SK-N-SH (cell line): ENCODE measurements around the gene AKAP11. TPM values are rescaled to one million over a fixed set of nuclear protein-coding genes. Genes with fewer than 3 reads are reported as not detected.

Experiments used
- CTCF ChIA-PET: fragments of 300-600, 350-600 bp; formaldehyde crosslinking; extraction: SDS; loops from one replicate; lab custom pipeline; 2021; lab: Yijun Ruan, JAX
- POLR2A ChIA-PET: fragments of 350-600 bp; sonication (Branson Sonifier 250); formaldehyde crosslinking; extraction: SDS; loops from one replicate; lab custom pipeline; 2020; ENCODE audit warnings: antibody characterized with exemption, inconsistent platforms; lab: Yijun Ruan, JAX
- DNase-seq: peaks from one replicate; pipeline ENCODE4 v3.0.0; 2012
- H2AFZ ChIP-seq: fragments of 200-600 bp; sonication (generic); 2 replicates; pipeline ENCODE4 v1.8.1; 2016; ENCODE audit warnings: antibody characterized with exemption, mild to moderate bottlenecking, low read depth
- H3F3A ChIP-seq: fragments of 200-600 bp; sonication (generic); replicated peaks from 2 replicates; pipeline ENCODE3; 2016; ENCODE audit warnings: antibody characterized with exemption, mild to moderate bottlenecking; ENCODE audit not compliant: insufficient read depth
- H3K27ac ChIP-seq, 2 experiments: fragments of 200-500 bp in 1 of 2; fragments of 200-600 bp in 1 of 2; sonication (Bioruptor generic) in 1 of 2; sonication (generic), shearing (Covaris generic) in 1 of 2; 2 replicates each; pipeline versions ENCODE4 v1.5.1 to v1.6.1; 2014 to 2016; ENCODE audit warnings: low read depth in 2 of 2, inconsistent platforms in 1 of 2, low read length in 1 of 2, mild to moderate bottlenecking in 1 of 2, mixed read lengths in 1 of 2
- H3K27me3 ChIP-seq: fragments of 200-600 bp; sonication (generic), shearing (Covaris generic); 2 replicates; pipeline ENCODE4 v1.6.1; 2016; ENCODE audit warnings: mixed run types; ENCODE audit not compliant: insufficient read depth
- H3K36me3 ChIP-seq, 2 experiments: fragments of 200-500 bp in 1 of 2; fragments of 200-600 bp in 1 of 2; sonication (Bioruptor generic) in 1 of 2; sonication (generic) in 1 of 2; replicated peaks in 1 of 2; 2 replicates each; pipeline versions ENCODE3 to v1.5.1; 2014 to 2016; ENCODE audit warnings: low read length in 1 of 2, mild to moderate bottlenecking in 1 of 2; ENCODE audit not compliant: insufficient read depth in 2 of 2, control insufficient read depth in 1 of 2
- H3K4me1 ChIP-seq, 2 experiments: fragments of 200-500 bp in 1 of 2; fragments of 200-600 bp in 1 of 2; sonication (Bioruptor generic) in 1 of 2; sonication (generic), shearing (Covaris generic) in 1 of 2; 2 replicates each; pipeline versions ENCODE4 v1.5.1 to v1.6.1; 2014 to 2016; ENCODE audit warnings: low read depth in 1 of 2, low read length in 1 of 2, mixed run types in 1 of 2; ENCODE audit not compliant: insufficient read depth in 2 of 2, control insufficient read depth in 1 of 2
- H3K4me2 ChIP-seq: fragments of 200-600 bp; sonication (generic), shearing (Covaris generic); 2 replicates; pipeline ENCODE4 v1.6.1; 2017; ENCODE audit warnings: mixed run types
- H3K4me3 ChIP-seq, 2 experiments: fragments of 200-500 bp in 1 of 2; fragments of 200-600 bp in 1 of 2; sonication (Bioruptor generic) in 1 of 2; sonication (generic), shearing (Covaris generic) in 1 of 2; 2 replicates each; pipeline versions ENCODE4 v1.5.1 to v1.8.1; 2014 to 2016; ENCODE audit warnings: low read depth in 2 of 2, inconsistent platforms in 1 of 2, low read length in 1 of 2, mild to moderate bottlenecking in 1 of 2, mixed read lengths in 1 of 2, moderate library complexity in 1 of 2
- H3K79me2 ChIP-seq: fragments of 200-600 bp; sonication (generic); 2 replicates; pipeline ENCODE4 v1.8.1; 2017; ENCODE audit warnings: mild to moderate bottlenecking; ENCODE audit not compliant: insufficient read depth
- H3K9ac ChIP-seq: fragments of 200-600 bp; sonication (generic); 2 replicates; pipeline ENCODE4 v1.6.1; 2017; ENCODE audit warnings: mixed run types
- H3K9me2 ChIP-seq: fragments of 200-600 bp; sonication (generic); 2 replicates; pipeline ENCODE4 v1.6.1; 2017; ENCODE audit warnings: mixed run types
- H3K9me3 ChIP-seq: fragments of 200-600 bp; sonication (generic); 2 replicates; pipeline ENCODE4 v1.6.1; 2017; ENCODE audit warnings: mixed run types, mild to moderate bottlenecking, moderate library complexity
- H4K20me1 ChIP-seq: fragments of 200-600 bp; sonication (generic); 2 replicates; pipeline ENCODE4 v1.6.1; 2017; ENCODE audit warnings: mild to moderate bottlenecking, mixed run types; ENCODE audit not compliant: insufficient read depth
- CHD2 ChIP-seq: fragments of 150-350 bp; IDR thresholded peaks from 2 replicates; pipeline ENCODE4 v1.6.1; 2018; ENCODE audit warnings: low read length; ENCODE audit not compliant: partially characterized antibody
- EP300 ChIP-seq, 2 experiments: IDR thresholded peaks; 2 replicates each; pipeline versions ENCODE4 v1.4.0 to v1.6.1; 2012; ENCODE audit warnings: borderline replicate concordance in 1 of 2, low read depth in 1 of 2, low read length in 1 of 2
- EZH2phosphoT487 ChIP-seq: fragments of 200-600 bp; sonication (generic); IDR thresholded peaks from 2 replicates; pipeline ENCODE4 v1.6.1; 2017; ENCODE audit warnings: low read depth, mixed run types, mild to moderate bottlenecking, antibody characterized with exemption, moderate library complexity, borderline replicate concordance
- FOXM1 ChIP-seq: IDR thresholded peaks from 2 replicates; pipeline ENCODE4 v1.4.0; 2012; ENCODE audit warnings: low read depth, mild to moderate bottlenecking
- GABPA ChIP-seq: IDR thresholded peaks from 2 replicates; pipeline ENCODE4 v1.4.0; 2012; ENCODE audit warnings: low read depth, mild to moderate bottlenecking
- MAX ChIP-seq: IDR thresholded peaks from 2 replicates; pipeline ENCODE4 v1.4.0; 2012; ENCODE audit warnings: low read depth
- MEF2A ChIP-seq: IDR thresholded peaks from 2 replicates; pipeline ENCODE4 v1.4.0; 2012; ENCODE audit warnings: low read depth, borderline replicate concordance
- RAD21 ChIP-seq: IDR thresholded peaks from 2 replicates; pipeline ENCODE4 v1.6.1; 2012; ENCODE audit warnings: mild to moderate bottlenecking, low read length
- RCOR1 ChIP-seq: fragments of 150-350 bp; IDR thresholded peaks from 2 replicates; pipeline ENCODE4 v1.6.1; 2017; ENCODE audit warnings: antibody characterized with exemption, low read length
- REST ChIP-seq: IDR thresholded peaks from 2 replicates; pipeline ENCODE4 v1.6.1; 2012; ENCODE audit warnings: mild to moderate bottlenecking, low read depth, low read length, moderate library complexity
- SIN3A ChIP-seq: IDR thresholded peaks from 2 replicates; pipeline ENCODE4 v1.6.1; 2012; ENCODE audit warnings: low read depth, mild to moderate bottlenecking, low read length, moderate library complexity, borderline replicate concordance
- SMC3 ChIP-seq: IDR thresholded peaks from 2 replicates; pipeline ENCODE4 v1.6.1; 2012; ENCODE audit warnings: low read depth, low read length, improper control_type of control experiment
- TAF1 ChIP-seq: IDR thresholded peaks from 2 replicates; pipeline ENCODE4 v1.6.1; 2012; ENCODE audit warnings: low read depth, mild to moderate bottlenecking, low read length, moderate library complexity, borderline replicate concordance
- USF2 ChIP-seq: fragments of 150-350 bp; IDR thresholded peaks from 2 replicates; pipeline ENCODE4 v1.6.1; 2017; ENCODE audit warnings: antibody characterized with exemption, low read length, low read depth, borderline replicate concordance
- YY1 ChIP-seq: IDR thresholded peaks from 2 replicates; pipeline ENCODE4 v1.4.0; 2012; ENCODE audit warnings: low read depth, mild to moderate bottlenecking
- WGBS: methylation state at CpG from one replicate; pipeline ENCODE4 v1.1.6; 2017; ENCODE audit warnings: low lambda C conversion rate; 5-methylcytosine and 5-hydroxymethylcytosine counted together
- polyA plus RNA-seq, 3 experiments: library from polyadenylated mRNA; depleted of rRNA; stranded (reverse); fragments of >200 nt; gene quantifications; 2 replicates each; pipeline ENCODE4 v1.2.3, GENCODE V29; 2012
- TF ChIP-seq, protein P1 (sequence below): fragments of 200-600 bp; sonication (generic); IDR thresholded peaks from 2 replicates; pipeline ENCODE4 v1.6.1; 2017; ENCODE audit warnings: antibody characterized with exemption, mild to moderate bottlenecking, moderate library complexity
- TF ChIP-seq, protein P2 (sequence below): fragments of 150-350 bp; IDR thresholded peaks from 2 replicates; pipeline ENCODE4 v1.6.1; 2016; ENCODE audit warnings: mild to moderate bottlenecking, low read depth, low read length
- TF ChIP-seq, protein P3 (sequence below): IDR thresholded peaks from 2 replicates; pipeline ENCODE4 v1.4.0; 2012; ENCODE audit warnings: low read depth, borderline replicate concordance

AKAP11 gene
- polyA plus RNA-seq, 1 of the 3 experiments (the other 2 are of a cell fraction): 5.6 TPM

DNA sequence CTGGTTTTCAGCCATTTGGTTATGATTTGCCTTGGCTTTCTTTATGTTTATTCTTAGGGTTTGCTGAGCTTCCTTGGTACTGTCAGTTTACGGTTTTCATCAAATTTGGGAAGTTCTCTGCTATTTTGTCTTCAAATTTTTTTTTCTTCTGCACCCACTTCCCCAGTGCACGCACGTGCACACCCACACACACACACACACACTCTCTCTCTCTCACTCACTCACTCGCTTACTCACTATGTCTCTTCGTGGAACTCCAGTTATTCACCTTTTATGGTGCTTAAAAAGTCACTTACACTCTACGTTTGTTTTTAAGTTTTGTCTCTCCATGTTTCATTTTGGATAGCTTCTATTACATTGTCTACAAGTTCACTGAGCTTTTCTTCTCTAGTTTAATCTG, 7.1 kb downstream of the AKAP11 start:
- DNase-seq: no peak
- Histone ChIP-seq H3K27ac (no peak overlapping the region), H3K36me3 (peaks cover 0 to 3% of the 10 kb centered on the region in 2 experiments), H3K9me3 (no peaks in the 10 kb centered on the region), H3K9me2 (no peaks in the 10 kb centered on the region), H3K4me1 (no peaks in the 10 kb centered on the region; a peak in 3 of 4 replicates), H3K4me3 (no peak overlapping the region), H3K27me3 (no peaks in the 10 kb centered on the region), H3K4me2 (no peak overlapping the region), H3K79me2 (peaks cover 85% of the 10 kb centered on the region), H3F3A (peaks cover 6% of the 10 kb centered on the region), H4K20me1 (no peaks in the 10 kb centered on the region; the same call in none of the 2 replicates), H3K9ac (no peak overlapping the region), H2AFZ (no peak overlapping the region)
- CTCF ChIA-PET: no interaction called here
- TF ChIP-seq SIN3A: no peak
- TF ChIP-seq GABPA: no peak
- no peak for TF ChIP-seq CHD2
- TF ChIP-seq SMC3: no peak
- TF ChIP-seq MAX: no peak
- no peak for TF ChIP-seq RAD21
- POLR2A ChIA-PET: no interaction called here
- 97% methylated on average over 6 of the region's 6 CpGs for WGBS

- CTCF ChIA-PET: no interaction called here
- Histone ChIP-seq H3F3A (peaks cover 6% of the 10 kb centered on the region), H4K20me1 (no peaks in the 10 kb centered on the region; the same call in none of the 2 replicates), H3K4me1 (no peaks in the 10 kb centered on the region; a peak in 3 of 4 replicates), H3K36me3 (peaks cover 0 to 3% of the 10 kb centered on the region in 2 experiments), H2AFZ (no peak overlapping the region), H3K27ac (no peak overlapping the region), H3K79me2 (peaks cover 82% of the 10 kb centered on the region), H3K4me2 (no peak overlapping the region), H3K9me3 (no peaks in the 10 kb centered on the region), H3K27me3 (no peaks in the 10 kb centered on the region), H3K9me2 (no peaks in the 10 kb centered on the region), H3K9ac (no peak overlapping the region), H3K4me3 (no peak overlapping the region)
- DNase-seq: no peak
- WGBS: 93% methylated on average over 1 of the region's 1 CpG
- POLR2A ChIA-PET: no interaction called here
- TF ChIP-seq TAF1 (no peak), CHD2 (no peak), EP300 (IDR thresholded peaks at IDR 0.05; ENCODE audit: borderline replicate concordance in 1 of 2, low read depth in 1 of 2, low read length in 1 of 2) (no peak), SIN3A (no peak), SMC3 (no peak), USF2 (no peak), YY1 (no peak), MEF2A (no peak), MAX (no peak), REST (no peak), EZH2phosphoT487 (no peak), RCOR1 (no peak), FOXM1 (no peak)
- TF ChIP-seq, protein P1, sequence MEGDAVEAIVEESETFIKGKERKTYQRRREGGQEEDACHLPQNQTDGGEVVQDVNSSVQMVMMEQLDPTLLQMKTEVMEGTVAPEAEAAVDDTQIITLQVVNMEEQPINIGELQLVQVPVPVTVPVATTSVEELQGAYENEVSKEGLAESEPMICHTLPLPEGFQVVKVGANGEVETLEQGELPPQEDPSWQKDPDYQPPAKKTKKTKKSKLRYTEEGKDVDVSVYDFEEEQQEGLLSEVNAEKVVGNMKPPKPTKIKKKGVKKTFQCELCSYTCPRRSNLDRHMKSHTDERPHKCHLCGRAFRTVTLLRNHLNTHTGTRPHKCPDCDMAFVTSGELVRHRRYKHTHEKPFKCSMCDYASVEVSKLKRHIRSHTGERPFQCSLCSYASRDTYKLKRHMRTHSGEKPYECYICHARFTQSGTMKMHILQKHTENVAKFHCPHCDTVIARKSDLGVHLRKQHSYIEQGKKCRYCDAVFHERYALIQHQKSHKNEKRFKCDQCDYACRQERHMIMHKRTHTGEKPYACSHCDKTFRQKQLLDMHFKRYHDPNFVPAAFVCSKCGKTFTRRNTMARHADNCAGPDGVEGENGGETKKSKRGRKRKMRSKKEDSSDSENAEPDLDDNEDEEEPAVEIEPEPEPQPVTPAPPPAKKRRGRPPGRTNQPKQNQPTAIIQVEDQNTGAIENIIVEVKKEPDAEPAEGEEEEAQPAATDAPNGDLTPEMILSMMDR: no peak
- TF ChIP-seq, protein P2, sequence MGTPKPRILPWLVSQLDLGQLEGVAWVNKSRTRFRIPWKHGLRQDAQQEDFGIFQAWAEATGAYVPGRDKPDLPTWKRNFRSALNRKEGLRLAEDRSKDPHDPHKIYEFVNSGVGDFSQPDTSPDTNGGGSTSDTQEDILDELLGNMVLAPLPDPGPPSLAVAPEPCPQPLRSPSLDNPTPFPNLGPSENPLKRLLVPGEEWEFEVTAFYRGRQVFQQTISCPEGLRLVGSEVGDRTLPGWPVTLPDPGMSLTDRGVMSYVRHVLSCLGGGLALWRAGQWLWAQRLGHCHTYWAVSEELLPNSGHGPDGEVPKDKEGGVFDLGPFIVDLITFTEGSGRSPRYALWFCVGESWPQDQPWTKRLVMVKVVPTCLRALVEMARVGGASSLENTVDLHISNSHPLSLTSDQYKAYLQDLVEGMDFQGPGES: no peak
- TF ChIP-seq, protein P3, sequence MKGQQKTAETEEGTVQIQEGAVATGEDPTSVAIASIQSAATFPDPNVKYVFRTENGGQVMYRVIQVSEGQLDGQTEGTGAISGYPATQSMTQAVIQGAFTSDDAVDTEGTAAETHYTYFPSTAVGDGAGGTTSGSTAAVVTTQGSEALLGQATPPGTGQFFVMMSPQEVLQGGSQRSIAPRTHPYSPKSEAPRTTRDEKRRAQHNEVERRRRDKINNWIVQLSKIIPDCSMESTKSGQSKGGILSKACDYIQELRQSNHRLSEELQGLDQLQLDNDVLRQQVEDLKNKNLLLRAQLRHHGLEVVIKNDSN: no peak
These were observed 8.0 kb downstream of the AKAP11 start for GRCh38 chr13:42279986-42280385.
